Endothelial cell of umbilical vein (primary cell): ENCODE measurements around the gene ATP13A4. TPM values are rescaled to one million over a fixed set of nuclear protein-coding genes. Genes with fewer than 3 reads are reported as not detected.

Experiments
- BruUV-seq: library from RNA; stranded (reverse); fragments of 400-500 nt; replicated peaks from 2 replicates; lab custom pipeline; 2021; lab: Mats Ljungman, UMichigan
- CTCF ChIA-PET: fragments of 300-600, 350-600 bp; sonication (Branson Sonifier 250); formaldehyde crosslinking; loops from one replicate; lab custom pipeline; 2021; ENCODE audit warnings: antibody characterized with exemption, inconsistent platforms; lab: Charles Lee
- POLR2A ChIA-PET: fragments of 300-600, 350-600 bp; sonication (Branson Sonifier 250); formaldehyde crosslinking; loops from one replicate; lab custom pipeline; 2021; ENCODE audit warnings: antibody characterized with exemption, inconsistent platforms; lab: Charles Lee
- DNase-seq: peaks from one replicate; pipeline ENCODE4 v3.0.0-alpha.2; 2011; ENCODE audit warnings: low read depth, low spot score
- FAIRE-seq: peaks from 2 replicates; lab custom pipeline; 2011; peaks lifted over from hg19 to GRCh38; lab: Jason Lieb, UNC
- H2AFZ ChIP-seq: 2 replicates; pipeline ENCODE4 v1.6.0; 2012; ENCODE audit warnings: low read depth, low read length, control low read depth, inconsistent platforms
- H3K27ac ChIP-seq: 2 replicates; pipeline ENCODE4 v1.5.1; 2011; ENCODE audit warnings: low read depth, mild to moderate bottlenecking, control low read depth, low read length, moderate library complexity; ENCODE audit not compliant: insufficient read depth
- H3K27me3 ChIP-seq, 2 experiments: 2 replicates each; pipeline versions ENCODE4 v1.6.0 to v1.6.1; 2011; ENCODE audit warnings: low read length in 2 of 2, mixed read lengths in 1 of 2; ENCODE audit not compliant: control insufficient read depth in 2 of 2, insufficient read depth in 2 of 2
- H3K36me3 ChIP-seq, 2 experiments: 2 replicates in 1 of 2; 3 replicates in 1 of 2; pipeline ENCODE4 v1.5.1; 2011; ENCODE audit warnings: low read length in 2 of 2, mild to moderate bottlenecking in 1 of 2, moderate library complexity in 1 of 2; ENCODE audit not compliant: control insufficient read depth in 2 of 2, insufficient read depth in 2 of 2; ENCODE audit errors: extremely low read depth in 1 of 2
- H3K4me1 ChIP-seq: 3 replicates; pipeline ENCODE4 v1.5.1; 2011; ENCODE audit warnings: mild to moderate bottlenecking, low read length; ENCODE audit not compliant: control insufficient read depth, insufficient read depth; ENCODE audit errors: extremely low read depth
- H3K4me2 ChIP-seq: 2 replicates; pipeline ENCODE4 v1.6.1; 2011; ENCODE audit warnings: low read length, control low read depth, mixed read lengths; ENCODE audit not compliant: insufficient read depth
- H3K4me3 ChIP-seq, 3 experiments: fragments of 200-600 bp in 1 of 3; sonication (generic), shearing (Covaris generic) in 1 of 3; replicated peaks in 1 of 3; 2 replicates each; pipeline ENCODE4 v1.5.1; 2011 to 2016; ENCODE audit warnings: control low read depth in 3 of 3, low read length in 3 of 3, mild to moderate bottlenecking in 2 of 3, inconsistent platforms in 1 of 3, low read depth in 1 of 3, moderate library complexity in 1 of 3; ENCODE audit not compliant: insufficient read depth in 1 of 3
- H3K79me2 ChIP-seq: 2 replicates; pipeline ENCODE4 v1.6.0; 2012; ENCODE audit warnings: low read length, inconsistent platforms; ENCODE audit not compliant: control insufficient read depth, insufficient read depth
- H3K9ac ChIP-seq: replicated peaks from 2 replicates; pipeline ENCODE3; 2011; ENCODE audit warnings: low read length, control low read depth; ENCODE audit not compliant: insufficient read depth; ENCODE audit errors: extremely low read depth
- H3K9me1 ChIP-seq: replicated peaks from 3 replicates; pipeline ENCODE4 v1.6.0; 2011; ENCODE audit warnings: mild to moderate bottlenecking, low read length; ENCODE audit not compliant: control insufficient read depth, insufficient read depth; ENCODE audit errors: extremely low read depth
- H3K9me3 ChIP-seq: replicated peaks from 2 replicates; pipeline ENCODE4 v1.5.1; 2012; ENCODE audit warnings: low read length, inconsistent platforms; ENCODE audit not compliant: control insufficient read depth, insufficient read depth
- H4K20me1 ChIP-seq: replicated peaks from 2 replicates; pipeline ENCODE3; 2011; ENCODE audit warnings: mild to moderate bottlenecking, low read length; ENCODE audit not compliant: control insufficient read depth, insufficient read depth; ENCODE audit errors: extremely low read depth
- EZH2 ChIP-seq: IDR thresholded peaks from 2 replicates; pipeline ENCODE4 v1.6.1; 2012; ENCODE audit warnings: borderline replicate concordance, low read depth, mild to moderate bottlenecking, moderate library complexity, low read length, inconsistent platforms; ENCODE audit not compliant: severe bottlenecking
- FOS ChIP-seq: IDR thresholded peaks from 2 replicates; pipeline ENCODE4 v1.6.1; 2011; ENCODE audit warnings: mild to moderate bottlenecking, low read length, moderate library complexity, borderline replicate concordance; ENCODE audit not compliant: insufficient read depth
- GATA2 ChIP-seq: IDR thresholded peaks from 2 replicates; pipeline ENCODE4 v1.7.0; 2011; ENCODE audit warnings: low read depth, mild to moderate bottlenecking, moderate library complexity, mixed read lengths, low read length; ENCODE audit not compliant: insufficient read length, insufficient read depth
- JUN ChIP-seq: IDR thresholded peaks from 2 replicates; pipeline ENCODE4 v1.6.1; 2011; ENCODE audit warnings: borderline replicate concordance, low read depth; ENCODE audit not compliant: insufficient read length, insufficient read depth
- MYC ChIP-seq: IDR thresholded peaks from one replicate; pipeline ENCODE4 v1.6.1; 2011; ENCODE audit warnings: mild to moderate bottlenecking, low read depth, low read length
- POLR2A ChIP-seq: IDR thresholded peaks from 2 replicates; pipeline ENCODE4 v1.6.1; 2012; ENCODE audit warnings: low read depth, mild to moderate bottlenecking, control low read depth, low read length
- POLR2AphosphoS5 ChIP-seq: IDR thresholded peaks from 2 replicates; pipeline ENCODE4 v1.6.1; 2012; ENCODE audit warnings: low read depth, mild to moderate bottlenecking, control low read depth, low read length, moderate library complexity; ENCODE audit not compliant: insufficient read depth
- dilution Hi-C: fragments of 300-500 bp; cut with MboI; formaldehyde crosslinking; loops from one replicate; pipeline ENCODE4 v1.15.0; 2019; ENCODE audit warnings: low sequenced_read_pairs; ENCODE audit not compliant: extremely low pct_ligation_motif_present
- intact Hi-C: fragments of 100-400 bp; cut with micrococcal nuclease; formaldehyde crosslinking; loops from one replicate; pipeline ENCODE4 v1.10.0; 2022
- polyA plus RNA-seq, 4 experiments: library from polyadenylated mRNA; depleted of rRNA in 3 of 4; stranded (reverse) in 3 of 4; unstranded in 1 of 4; fragments of >200 nt; gene quantifications; 2 replicates each; pipeline versions ENCODE4 v1.2.1 to v1.2.3, GENCODE V29; 2011 to 2012; ENCODE audit warnings: missing spikeins in 1 of 4
- total RNA-seq: library from RNA; stranded (reverse); gene quantifications from 2 replicates; pipeline ENCODE4 v1.2.3, GENCODE V29; 2021
- TF ChIP-seq, protein P1 (sequence below), 2 donors: IDR thresholded peaks; 1 replicate in 1 of 2; 2 replicates in 1 of 2; pipeline ENCODE4 v1.5.1; 2011; ENCODE audit warnings: low read length in 2 of 2, mild to moderate bottlenecking in 2 of 2, moderate library complexity in 2 of 2, control low read depth in 1 of 2, inconsistent platforms in 1 of 2, low read depth in 1 of 2; ENCODE audit not compliant: insufficient read depth in 1 of 2; ENCODE audit errors: extremely low read depth in 1 of 2
- TF ChIP-seq, protein P2 (sequence below): IDR thresholded peaks from 2 replicates; pipeline ENCODE4 v1.6.1; 2011; ENCODE audit not compliant: insufficient read depth, insufficient read length

The ATP13A4 gene
- total and polyA plus RNA-seq, 2 donors (not counting 3 experiments of a cell fraction or from before 2014, with no cell fraction given) = not detected

DNA sequence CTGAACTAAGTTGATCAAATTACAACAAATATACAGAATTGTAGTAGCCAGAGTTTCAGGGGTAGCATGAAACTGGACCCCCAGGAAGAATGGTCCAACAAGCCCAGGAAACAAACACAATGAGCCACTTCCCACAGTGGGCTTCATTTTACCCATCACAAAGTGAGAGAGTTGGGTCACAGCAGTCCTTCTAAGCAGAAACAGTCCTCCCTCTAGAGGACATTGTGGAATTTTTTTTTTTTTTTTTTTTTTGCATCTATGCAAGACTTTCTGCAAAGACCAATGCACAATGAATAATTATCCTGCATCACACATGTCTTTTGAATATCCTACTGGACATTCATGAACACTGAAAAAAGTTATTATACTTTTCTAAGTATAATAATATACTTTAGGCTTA, 102.4 kb downstream of the ATP13A4 start:
- Histone ChIP-seq H4K20me1 (no peaks in the 10 kb centered on the region), H3K27ac (no peak overlapping the region), H3K36me3 (no peaks in the 10 kb centered on the region), H3K4me2 (no peak overlapping the region), H3K27me3 (no peaks in the 10 kb centered on the region), H3K9me3 (no peaks in the 10 kb centered on the region), H3K79me2 (no peaks in the 10 kb centered on the region), H2AFZ (no peak overlapping the region), H3K4me3 (no peak overlapping the region), H3K9me1 (no peaks in the 10 kb centered on the region), H3K9ac (no peak overlapping the region), H3K4me1 (no peaks in the 10 kb centered on the region)
- BruUV-seq = no TSS peak
- CTCF ChIA-PET = interaction anchor here (0.6 to 0.7 kb wide), 2 partner anchors 8 to 639 kb away, joined by 3 to 4 read pairs; no protein-coding TSS in a partner anchor
- dilution Hi-C loops (no loop called here), intact Hi-C loops (loop anchor here (1.0 kb wide), 1 partner anchor 262 kb away; no protein-coding TSS in a partner anchor)
- peak; percentile 4 for DNase-seq
- FAIRE-seq = no peak
- POLR2A ChIA-PET = no interaction called here
- TF ChIP-seq GATA2 (no peak), FOS (no peak), POLR2AphosphoS5 (no peak)
- TF ChIP-seq, protein P1, sequence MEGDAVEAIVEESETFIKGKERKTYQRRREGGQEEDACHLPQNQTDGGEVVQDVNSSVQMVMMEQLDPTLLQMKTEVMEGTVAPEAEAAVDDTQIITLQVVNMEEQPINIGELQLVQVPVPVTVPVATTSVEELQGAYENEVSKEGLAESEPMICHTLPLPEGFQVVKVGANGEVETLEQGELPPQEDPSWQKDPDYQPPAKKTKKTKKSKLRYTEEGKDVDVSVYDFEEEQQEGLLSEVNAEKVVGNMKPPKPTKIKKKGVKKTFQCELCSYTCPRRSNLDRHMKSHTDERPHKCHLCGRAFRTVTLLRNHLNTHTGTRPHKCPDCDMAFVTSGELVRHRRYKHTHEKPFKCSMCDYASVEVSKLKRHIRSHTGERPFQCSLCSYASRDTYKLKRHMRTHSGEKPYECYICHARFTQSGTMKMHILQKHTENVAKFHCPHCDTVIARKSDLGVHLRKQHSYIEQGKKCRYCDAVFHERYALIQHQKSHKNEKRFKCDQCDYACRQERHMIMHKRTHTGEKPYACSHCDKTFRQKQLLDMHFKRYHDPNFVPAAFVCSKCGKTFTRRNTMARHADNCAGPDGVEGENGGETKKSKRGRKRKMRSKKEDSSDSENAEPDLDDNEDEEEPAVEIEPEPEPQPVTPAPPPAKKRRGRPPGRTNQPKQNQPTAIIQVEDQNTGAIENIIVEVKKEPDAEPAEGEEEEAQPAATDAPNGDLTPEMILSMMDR (IDR thresholded peaks at IDR 0.05; ENCODE audit: extremely low read depth in 1 of 2, insufficient read depth in 1 of 2, low read depth in 1 of 2, low read length in 2 of 2) = peak in 1 of 2 donors; percentile 4

DNA sequence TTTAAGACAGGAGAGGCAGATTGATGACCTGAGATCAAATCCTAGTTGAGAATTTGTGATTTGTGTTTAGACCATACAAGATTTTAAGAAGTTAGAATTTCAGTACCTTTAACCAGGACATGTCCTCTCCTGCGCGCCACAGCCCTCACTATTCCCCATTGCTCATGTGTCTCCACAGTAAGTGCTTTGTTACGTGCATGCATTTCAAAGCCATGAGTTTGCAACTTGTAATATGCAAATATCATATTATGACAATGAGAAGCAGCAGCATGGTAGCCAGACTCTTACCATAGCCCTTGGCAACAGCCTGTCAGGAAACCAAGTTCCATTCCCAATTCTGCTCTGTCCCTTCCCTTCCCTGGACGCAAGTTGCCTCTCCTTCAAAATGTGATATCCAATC, 102.8 kb downstream of the ATP13A4 start:
- no peaks in the 10 kb centered on the region for H3K36me3 ChIP-seq
- no peak for TF ChIP-seq POLR2A
- TF ChIP-seq, protein P2, sequence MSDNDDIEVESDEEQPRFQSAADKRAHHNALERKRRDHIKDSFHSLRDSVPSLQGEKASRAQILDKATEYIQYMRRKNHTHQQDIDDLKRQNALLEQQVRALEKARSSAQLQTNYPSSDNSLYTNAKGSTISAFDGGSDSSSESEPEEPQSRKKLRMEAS = no peak
- TF ChIP-seq FOS = no peak
- no peak for TF ChIP-seq GATA2
- no peak for TF ChIP-seq MYC
- TF ChIP-seq, protein P1 (IDR thresholded peaks at IDR 0.05; ENCODE audit: extremely low read depth in 1 of 2, insufficient read depth in 1 of 2, low read depth in 1 of 2, low read length in 2 of 2) = no peak
- TF ChIP-seq JUN = no peak
- no peak for TF ChIP-seq EZH2
- TF ChIP-seq POLR2AphosphoS5 = no peak
- CTCF ChIA-PET = interaction anchor here (0.6 to 0.7 kb wide), 2 partner anchors 9 to 639 kb away, joined by 3 to 4 read pairs; no protein-coding TSS in a partner anchor
- DNase-seq (no peak), FAIRE-seq (no peak)
- H3K9ac ChIP-seq = no peak overlapping the region
- intact Hi-C loops = loop anchor here (1.0 kb wide), 1 partner anchor 262 kb away; no protein-coding TSS in a partner anchor
- no peaks in the 10 kb centered on the region for H4K20me1 ChIP-seq
- H3K27me3 ChIP-seq = no peaks in the 10 kb centered on the region
- H3K79me2 ChIP-seq = no peaks in the 10 kb centered on the region
- H3K4me3 ChIP-seq = no peak overlapping the region
- H2AFZ ChIP-seq = no peak overlapping the region
- BruUV-seq = no TSS peak
- POLR2A ChIA-PET = no interaction called here
- H3K9me1 ChIP-seq = no peaks in the 10 kb centered on the region
- dilution Hi-C loops = no loop called here
- H3K9me3 ChIP-seq = no peaks in the 10 kb centered on the region
- H3K4me1 ChIP-seq = no peaks in the 10 kb centered on the region
- H3K27ac ChIP-seq = no peak overlapping the region
- no peak overlapping the region for H3K4me2 ChIP-seq
